GM19240 (cell line): ENCODE measurements around the gene FGG.
"Not testable (repeated sequence)": the region's sequence is repeated elsewhere in the genome, so short reads cannot be mapped to it uniquely, and the experiment has no call there.

Source experiments
- DNase-seq: peaks from one replicate; pipeline ENCODE4 v3.0.0; 2011; ENCODE audit warnings: low spot score; ENCODE audit not compliant: insufficient read length

The FGG gene

GRCh38 chr4:154611833-154612232 lies 623 bp downstream of the FGG start:
- no peak for DNase-seq

GRCh38 chr4:154610582-154610981 lies 1.9 kb downstream of the FGG start:
- no peak for DNase-seq

GRCh38 chr4:154609532-154609931 lies 2.9 kb downstream of the FGG start:
- DNase-seq = no peak

GRCh38 chr4:154608361-154609252 lies 3.8 kb downstream of the FGG start:
- DNase-seq = no peak

GRCh38 chr4:154606728-154607723 lies 5.4 kb downstream of the FGG start:
- DNase-seq = no peak

GRCh38 chr4:154604696-154605200 lies 7.7 kb downstream of the FGG start:
- no peak for DNase-seq

- no peak for DNase-seq
Measured at GRCh38 chr4:154603033-154603943, 9.2 kb downstream of the FGG start.

GRCh38 chr4:154602404-154603020 lies 9.9 kb downstream of the FGG start:
- DNase-seq = no peak

- DNase-seq = no peak
Measured at GRCh38 chr4:154597798-154598774, 14.4 kb downstream of the FGG start.

GRCh38 chr4:154597281-154597680 lies 15.2 kb downstream of the FGG start:
- not testable (repeated sequence) for DNase-seq

GRCh38 chr4:154595807-154596206 lies 16.6 kb downstream of the FGG start:
- DNase-seq = no peak

GRCh38 chr4:154594343-154594742 lies 18.1 kb downstream of the FGG start:
- not testable (repeated sequence) for DNase-seq

GRCh38 chr4:154593868-154594267 lies 18.6 kb downstream of the FGG start:
- DNase-seq = no peak

GRCh38 chr4:154591890-154592289 lies 20.6 kb downstream of the FGG start:
- DNase-seq = no peak

GRCh38 chr4:154590329-154591006 lies 22.0 kb downstream of the FGG start, which contains the start of gene FGA:
TSS of gene FGA (minus strand) at chr4:154590742. CDS start at chr4:154590687, 55 bp downstream.
- no peak for DNase-seq

GRCh38 chr4:154589296-154590197 lies 22.9 kb downstream of the FGG start:
- no peak for DNase-seq

- DNase-seq = no peak
Measured at GRCh38 chr4:154588198-154588597, 24.3 kb downstream of the FGG start.
